GM12878 (cell line): ENCODE results near the gene MYO7B. TPM values are rescaled to one million over a fixed set of nuclear protein-coding genes. Genes with fewer than 3 reads are reported as not detected.

Experiments
- ATAC-seq: fragments of 200-7000 bp; cut with Tn5 transposase; 3 replicates; pipeline ENCODE4 v1.9.1; 2020; ENCODE audit warnings: mild to moderate bottlenecking, moderate library complexity
- BruUV-seq: library from RNA; stranded (reverse); fragments of 400-500 nt; replicated peaks from 2 replicates; lab custom pipeline; 2021; lab: Mats Ljungman, UMichigan
- CTCF ChIA-PET: fragments of 300-600 bp; sonication (Branson Sonifier 250); formaldehyde crosslinking; extraction: SDS; loops from one replicate; lab custom pipeline; 2021; ENCODE audit warnings: inconsistent platforms; lab: Yijun Ruan, JAX
- POLR2A ChIA-PET: fragments of 350-600 bp; formaldehyde crosslinking; extraction: SDS; loops from one replicate; lab custom pipeline; 2021; ENCODE audit warnings: inconsistent platforms; lab: Charles Lee
- RAD21 ChIA-PET: fragments of 300-600 bp; sonication (Branson Sonifier 250); formaldehyde crosslinking; loops from one replicate; lab custom pipeline; 2023; ENCODE audit warnings: antibody characterized with exemption; ENCODE audit not compliant: unreplicated experiment; lab: Charles Lee
- SMC1A ChIA-PET: fragments of 300-600 bp; sonication (Branson Sonifier 250); formaldehyde crosslinking; loops from one replicate; lab custom pipeline; 2023; ENCODE audit not compliant: unreplicated experiment, uncharacterized antibody; lab: Charles Lee
- DNase-seq: peaks from one replicate; pipeline ENCODE4 v3.0.0-alpha.2; 2011; ENCODE audit warnings: low read depth, low spot score
- FAIRE-seq: peaks from 3 replicates; lab custom pipeline; 2011; peaks lifted over from hg19 to GRCh38; lab: Jason Lieb, UNC
- H2AFZ ChIP-seq: 2 replicates; pipeline ENCODE4 v1.6.0; 2011; ENCODE audit warnings: low read depth, low read length, control low read depth; ENCODE audit not compliant: control insufficient read depth
- H3K27ac ChIP-seq: 2 replicates; pipeline ENCODE4 v1.5.1; 2011; ENCODE audit warnings: control low read depth; ENCODE audit not compliant: control insufficient read depth, insufficient read depth
- H3K27me3 ChIP-seq, 2 experiments: replicated peaks in 1 of 2; 2 replicates each; pipeline versions ENCODE4 v1.6.0 to v1.6.1; 2011; ENCODE audit warnings: low read length in 1 of 2; ENCODE audit not compliant: control insufficient read depth in 2 of 2, insufficient read depth in 2 of 2
- H3K36me3 ChIP-seq, 2 experiments: 2 replicates each; pipeline ENCODE4 v1.5.1; 2011; ENCODE audit warnings: low read length in 1 of 2; ENCODE audit not compliant: control insufficient read depth in 2 of 2, insufficient read depth in 2 of 2
- H3K4me1 ChIP-seq: 2 replicates; pipeline ENCODE4 v1.6.1; 2011; ENCODE audit warnings: mild to moderate bottlenecking, low read length, moderate library complexity, mixed read lengths; ENCODE audit not compliant: control insufficient read depth, insufficient read depth
- H3K4me2 ChIP-seq: 2 replicates; pipeline ENCODE4 v1.6.0; 2011; ENCODE audit warnings: control low read depth; ENCODE audit not compliant: control insufficient read depth, insufficient read depth
- H3K4me3 ChIP-seq: fragments of 200-600 bp; sonication (generic); 2 replicates; pipeline ENCODE4 v1.5.1; 2016
- H3K79me2 ChIP-seq: 2 replicates; pipeline ENCODE4 v1.6.0; 2011; ENCODE audit warnings: low read length; ENCODE audit not compliant: control insufficient read depth, insufficient read depth
- H3K9ac ChIP-seq: 2 replicates; pipeline ENCODE4 v1.8.0; 2011; ENCODE audit warnings: low read length, control low read depth, mixed read lengths; ENCODE audit not compliant: control insufficient read depth, insufficient read depth
- H3K9me3 ChIP-seq: replicated peaks from 3 replicates; pipeline ENCODE4 v1.5.1; 2011; ENCODE audit warnings: mild to moderate bottlenecking, low read length; ENCODE audit not compliant: control insufficient read depth, insufficient read depth
- H4K20me1 ChIP-seq: 2 replicates; pipeline ENCODE4 v1.6.0; 2011; ENCODE audit not compliant: control insufficient read depth, insufficient read depth
- BMI1 ChIP-seq: fragments of 450-650 bp; IDR thresholded peaks from 2 replicates; pipeline ENCODE4 v1.6.1; 2016; ENCODE audit warnings: mild to moderate bottlenecking, moderate library complexity, borderline replicate concordance
- CBFB ChIP-seq: IDR thresholded peaks from 2 replicates; pipeline ENCODE4 v1.6.1; 2016; ENCODE audit warnings: antibody characterized with exemption, low read depth
- FOXK2 ChIP-seq: fragments of 450-650 bp; IDR thresholded peaks from 2 replicates; pipeline ENCODE4 v1.6.1; 2017; ENCODE audit warnings: mild to moderate bottlenecking, moderate library complexity
- JUNB ChIP-seq: IDR thresholded peaks from 2 replicates; pipeline ENCODE4 v1.6.1; 2016; ENCODE audit warnings: antibody characterized with exemption, mild to moderate bottlenecking
- LARP7 ChIP-seq: fragments of 450-650 bp; IDR thresholded peaks from 2 replicates; pipeline ENCODE4 v1.6.1; 2017; ENCODE audit warnings: mild to moderate bottlenecking
- POLR2AphosphoS2 ChIP-seq: IDR thresholded peaks from 2 replicates; pipeline ENCODE4 v1.6.1; 2011; ENCODE audit warnings: low read depth, mild to moderate bottlenecking, low read length, improper control_type of control experiment, moderate library complexity
- RELA ChIP-seq: fragments of 450-650 bp; IDR thresholded peaks from 2 replicates; pipeline ENCODE4 v1.8.0; 2014; ENCODE audit warnings: borderline replicate concordance; ENCODE audit not compliant: partially characterized antibody
- SUZ12 ChIP-seq: fragments of 200-600 bp; sonication (generic); IDR thresholded peaks from one replicate; pipeline ENCODE4 v1.6.1; 2018; ENCODE audit warnings: antibody characterized with exemption, mild to moderate bottlenecking; ENCODE audit not compliant: unreplicated experiment
- YY1 ChIP-seq: IDR thresholded peaks from 2 replicates; pipeline ENCODE4 v1.6.1; 2011; ENCODE audit warnings: low read depth, mild to moderate bottlenecking, low read length
- WGBS: methylation state at CpG from one replicate; pipeline ENCODE4 v1.1.6; 2016; ENCODE audit warnings: low lambda C conversion rate; ENCODE audit not compliant: insufficient replicate concordance, insufficient coverage; ENCODE audit errors: missing lambda C conversion rate; 5-methylcytosine and 5-hydroxymethylcytosine counted together
- in situ Hi-C: fragments of 300-500 bp; cut with MboI; formaldehyde crosslinking; loops from 9 replicates; pipeline ENCODE4 v1.14.3; 2018; ENCODE audit warnings: mixed read lengths
- intact Hi-C: fragments of 100-400 bp; cut with micrococcal nuclease; formaldehyde crosslinking; loops from one replicate; pipeline ENCODE4 v1.14.2; 2022; ENCODE audit not compliant: unreplicated experiment
- polyA plus RNA-seq, 11 experiments: library from polyadenylated mRNA; depleted of rRNA in 4 of 11; unstranded in 6 of 11; stranded (reverse) in 5 of 11; fragments of >200 nt; fragmentation: Nextera tagmentation in 4 of 11; fragmentation: Illumina TruSeq in 1 of 11; extraction: Ambion mirVana in 4 of 11; extraction: Trizol in 1 of 11; gene quantifications; 1 replicate in 1 of 11; 2 replicates in 10 of 11; pipeline versions ENCODE4 v1.2.1 to v1.2.3, GENCODE V29; 2011 to 2016; ENCODE audit warnings: inconsistent platforms in 2 of 11, missing spikeins in 2 of 11, low read depth in 1 of 11
- total RNA-seq, 4 experiments: library from RNA; depleted of rRNA in 3 of 4; stranded (reverse); fragments of >200 nt in 3 of 4; fragmentation: Illumina TruSeq in 1 of 4; extraction: Trizol in 1 of 4; gene quantifications; 2 replicates each; pipeline versions ENCODE4 v1.2.1 to v1.2.3, GENCODE V29; 2013 to 2021
- TF ChIP-seq, protein P1 (sequence below): fragments of 450-650 bp; conservative IDR thresholded peaks from 2 replicates; pipeline ENCODE4 v1.6.1; 2017; ENCODE audit warnings: mild to moderate bottlenecking, moderate library complexity

MYO7B gene
- total and polyA plus RNA-seq, 10 of the 15 experiments (the other 5 are each of a cell fraction or from before 2014, with no cell fraction given): 0.08 to 4.8 (median 1.2) TPM

- POLR2A ChIA-PET: no interaction called here
- H3K4me1 ChIP-seq: no peaks in the 10 kb centered on the region
- TF ChIP-seq JUNB (no peak), YY1 (no peak), CBFB (no peak), BMI1 (no peak), SUZ12 (no peak), LARP7 (no peak), RELA (no peak), POLR2AphosphoS2 (no peak), FOXK2 (no peak)
- TF ChIP-seq, protein P1, sequence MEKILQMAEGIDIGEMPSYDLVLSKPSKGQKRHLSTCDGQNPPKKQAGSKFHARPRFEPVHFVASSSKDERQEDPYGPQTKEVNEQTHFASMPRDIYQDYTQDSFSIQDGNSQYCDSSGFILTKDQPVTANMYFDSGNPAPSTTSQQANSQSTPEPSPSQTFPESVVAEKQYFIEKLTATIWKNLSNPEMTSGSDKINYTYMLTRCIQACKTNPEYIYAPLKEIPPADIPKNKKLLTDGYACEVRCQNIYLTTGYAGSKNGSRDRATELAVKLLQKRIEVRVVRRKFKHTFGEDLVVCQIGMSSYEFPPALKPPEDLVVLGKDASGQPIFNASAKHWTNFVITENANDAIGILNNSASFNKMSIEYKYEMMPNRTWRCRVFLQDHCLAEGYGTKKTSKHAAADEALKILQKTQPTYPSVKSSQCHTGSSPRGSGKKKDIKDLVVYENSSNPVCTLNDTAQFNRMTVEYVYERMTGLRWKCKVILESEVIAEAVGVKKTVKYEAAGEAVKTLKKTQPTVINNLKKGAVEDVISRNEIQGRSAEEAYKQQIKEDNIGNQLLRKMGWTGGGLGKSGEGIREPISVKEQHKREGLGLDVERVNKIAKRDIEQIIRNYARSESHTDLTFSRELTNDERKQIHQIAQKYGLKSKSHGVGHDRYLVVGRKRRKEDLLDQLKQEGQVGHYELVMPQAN: no peak
- TF ChIP-seq, all 136 proteins: peak for 0
- 51% methylated on average over 18 of the region's 19 CpGs for WGBS
- no TSS peak for BruUV-seq
- ATAC-seq: no peak
- intact Hi-C loops: no loop called here
- no peak for DNase-seq
- Histone ChIP-seq H3K4me2 (no peak overlapping the region), H3K9ac (no peak overlapping the region), H3K9me3 (no peaks in the 10 kb centered on the region), H3K27me3 (peaks cover 6 to 9% of the 10 kb centered on the region in 2 experiments), H3K36me3 (no peaks in the 10 kb centered on the region), H3K27ac (no peak overlapping the region), H3K79me2 (no peaks in the 10 kb centered on the region), H3K4me3 (no peak overlapping the region), H4K20me1 (0 out of 2 replicates have a peak, but pooled peaks cover 3% of the 10 kb centered on the region), H2AFZ (no peak overlapping the region)
- FAIRE-seq: no peak
- in situ Hi-C loops: no loop called here
- ChIA-PET RAD21 (no interaction called here), SMC1A (interaction anchor here (0.6 kb wide), 1 partner anchor 178 kb away, joined by 3 read pairs; no protein-coding TSS in a partner anchor), CTCF (interaction anchor here (1.0 kb wide), 1 partner anchor 45 kb away, joined by 3 read pairs; no protein-coding TSS in a partner anchor)
Observed at GRCh38 chr2:127680706-127681287, 145.3 kb downstream of the MYO7B start.
